Omental fat pad (tissue), 4 donors: ENCODE measurements around the gene TMEM239. TPM values are rescaled to one million over a fixed set of nuclear protein-coding genes. Genes with fewer than 3 reads are reported as not detected.

Experiments used
- ATAC-seq: fragments of 150-250 bp; one replicate; pipeline ENCODE4 v1.9.1; 2016; ENCODE audit warnings: mild to moderate bottlenecking, moderate library complexity; ENCODE audit not compliant: low FRiP score
- DNase-seq: peaks from one replicate; pipeline ENCODE4 v3.0.0-alpha.2; 2019; ENCODE audit warnings: low spot score
- total RNA-seq, 4 donors: library from RNA; depleted of rRNA; stranded (reverse); fragments of >200 nt; gene quantifications; one replicate each; pipeline ENCODE4 v1.1.0, GENCODE V29; 2016
- TF ChIP-seq, protein P1 (sequence below), 3 donors: fragments of 450-650 bp; IDR thresholded peaks; one replicate each; pipeline ENCODE4 v1.5.1; 2016 to 2017; ENCODE audit warnings: antibody characterized with exemption in 3 of 3, mild to moderate bottlenecking in 3 of 3, moderate library complexity in 2 of 3

TMEM239 gene
- total RNA-seq, 4 donors from 2014 or later, result not detected

DNA sequence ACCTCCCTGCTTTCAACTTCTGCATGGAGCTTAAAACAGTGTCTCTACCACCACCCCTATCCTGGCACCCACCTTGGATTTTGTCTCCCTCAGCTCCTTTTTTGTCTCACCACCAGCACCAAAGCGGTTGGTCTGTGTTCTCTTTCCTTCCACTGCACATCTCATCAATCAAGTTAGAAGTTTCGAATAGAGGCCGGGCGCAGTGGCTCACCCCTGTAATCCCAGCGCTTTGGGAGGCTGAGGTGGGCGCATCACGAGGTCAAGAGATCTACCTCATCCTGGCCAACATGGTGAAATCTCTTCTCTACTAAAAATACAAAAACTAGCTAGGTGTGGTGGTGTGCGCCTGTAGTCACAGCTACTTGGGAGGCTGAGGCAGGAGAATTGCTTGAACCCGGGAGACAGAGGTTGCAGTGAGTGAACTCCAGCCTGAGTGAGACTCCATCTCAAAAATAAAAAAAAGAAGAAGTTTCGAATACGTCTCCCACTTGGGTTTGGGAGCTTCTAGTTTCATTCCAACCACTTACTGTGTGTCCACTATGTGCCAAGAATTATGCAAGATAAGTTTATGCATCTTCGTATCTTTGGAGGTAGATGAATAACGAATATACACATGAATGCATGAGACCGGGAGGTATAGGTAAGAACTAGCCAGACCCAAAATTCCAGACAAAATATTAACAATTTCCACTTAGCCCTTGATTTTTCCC lies 18.4 kb downstream of the TMEM239 start:
- ATAC-seq (no peak), DNase-seq (no peak)
- TF ChIP-seq, protein P1, sequence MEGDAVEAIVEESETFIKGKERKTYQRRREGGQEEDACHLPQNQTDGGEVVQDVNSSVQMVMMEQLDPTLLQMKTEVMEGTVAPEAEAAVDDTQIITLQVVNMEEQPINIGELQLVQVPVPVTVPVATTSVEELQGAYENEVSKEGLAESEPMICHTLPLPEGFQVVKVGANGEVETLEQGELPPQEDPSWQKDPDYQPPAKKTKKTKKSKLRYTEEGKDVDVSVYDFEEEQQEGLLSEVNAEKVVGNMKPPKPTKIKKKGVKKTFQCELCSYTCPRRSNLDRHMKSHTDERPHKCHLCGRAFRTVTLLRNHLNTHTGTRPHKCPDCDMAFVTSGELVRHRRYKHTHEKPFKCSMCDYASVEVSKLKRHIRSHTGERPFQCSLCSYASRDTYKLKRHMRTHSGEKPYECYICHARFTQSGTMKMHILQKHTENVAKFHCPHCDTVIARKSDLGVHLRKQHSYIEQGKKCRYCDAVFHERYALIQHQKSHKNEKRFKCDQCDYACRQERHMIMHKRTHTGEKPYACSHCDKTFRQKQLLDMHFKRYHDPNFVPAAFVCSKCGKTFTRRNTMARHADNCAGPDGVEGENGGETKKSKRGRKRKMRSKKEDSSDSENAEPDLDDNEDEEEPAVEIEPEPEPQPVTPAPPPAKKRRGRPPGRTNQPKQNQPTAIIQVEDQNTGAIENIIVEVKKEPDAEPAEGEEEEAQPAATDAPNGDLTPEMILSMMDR (IDR thresholded peaks at IDR 0.05), result no peak

DNA sequence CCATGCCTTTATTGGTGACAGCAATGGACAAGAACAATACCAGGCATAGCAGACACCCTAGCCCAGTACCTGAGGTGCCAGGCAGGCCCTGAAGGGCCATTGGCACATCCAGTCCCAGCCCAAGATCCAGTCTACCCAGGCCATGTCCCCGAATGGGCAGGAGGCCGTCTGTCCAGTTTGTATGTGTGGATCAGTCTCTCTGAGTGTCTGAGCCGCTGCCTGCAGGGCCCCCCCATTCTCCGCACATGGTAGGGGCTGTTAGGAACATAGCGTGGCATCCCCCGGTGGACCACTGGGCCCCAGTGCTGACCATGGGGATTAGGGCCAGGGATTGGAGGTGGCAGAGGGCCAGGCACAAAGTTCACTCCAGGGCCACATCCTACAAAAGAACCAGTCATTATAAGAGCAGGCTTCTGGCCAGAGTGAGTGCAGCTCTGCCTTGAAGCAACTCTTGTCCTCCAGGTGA lies 19.2 kb downstream of the TMEM239 start:
- TF ChIP-seq, protein P1 (IDR thresholded peaks at IDR 0.05), result no peak
- ATAC-seq, result no peak
- no peak for DNase-seq

DNA sequence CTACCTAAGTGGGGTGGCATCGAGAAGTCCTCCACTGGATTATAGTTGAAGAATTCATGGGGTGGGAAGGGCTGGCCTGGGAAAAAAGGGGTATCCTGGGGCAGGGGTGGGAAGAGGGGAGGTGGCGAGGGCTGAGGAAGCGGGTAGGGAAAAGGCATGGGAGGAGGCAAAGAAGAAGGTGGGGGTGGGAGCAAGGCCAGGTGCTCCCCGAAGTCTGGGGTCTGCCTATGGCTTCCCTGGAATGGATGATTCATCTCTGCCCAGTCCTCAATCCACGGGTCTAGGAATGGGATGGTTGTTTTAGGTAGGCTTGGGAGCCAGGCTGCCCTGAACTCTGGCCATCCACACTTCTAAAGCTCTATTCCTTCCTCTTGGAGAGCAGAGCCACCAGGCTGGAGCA lies 19.9 kb downstream of the TMEM239 start:
- ATAC-seq, result no peak
- TF ChIP-seq, protein P1 (IDR thresholded peaks at IDR 0.05), result no peak
- DNase-seq, result no peak

DNA sequence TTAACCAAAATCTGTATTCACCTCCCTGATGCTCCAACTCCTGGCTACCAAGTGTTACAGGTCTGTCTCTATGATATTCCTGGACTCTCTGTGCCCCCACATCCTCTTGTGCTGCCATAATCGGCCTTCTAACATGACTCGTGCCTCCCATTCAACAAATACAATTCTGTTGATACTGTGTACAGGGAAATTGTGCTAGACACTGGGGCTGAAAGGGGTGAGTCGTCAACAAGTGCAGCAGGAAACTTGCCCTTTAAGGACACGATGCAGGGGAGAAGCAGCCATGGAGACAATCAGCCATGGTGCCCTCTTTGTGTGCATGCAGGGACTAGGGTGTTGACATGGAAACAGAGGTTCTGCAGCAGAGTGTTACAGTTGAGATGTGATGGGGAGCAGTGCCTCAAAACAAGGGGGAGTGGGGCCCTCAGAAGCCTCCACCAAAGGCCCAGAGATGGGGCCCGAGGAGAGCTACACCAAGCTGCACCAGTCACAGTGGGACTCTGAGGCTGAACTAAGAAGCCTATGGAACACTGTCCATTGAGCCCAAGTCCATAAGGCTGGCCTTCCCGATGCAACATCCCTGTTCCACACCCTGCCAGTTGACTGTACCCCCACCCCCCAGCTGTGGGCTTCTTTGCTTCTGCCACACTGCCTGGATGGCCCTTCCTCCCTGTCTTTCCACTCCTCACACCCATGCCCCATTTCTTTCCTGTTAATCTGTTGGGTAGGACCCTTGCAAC lies 21.2 kb downstream of the TMEM239 start:
- DNase-seq (no peak), ATAC-seq (no peak)
- TF ChIP-seq, protein P1 (IDR thresholded peaks at IDR 0.05), result no peak

DNA sequence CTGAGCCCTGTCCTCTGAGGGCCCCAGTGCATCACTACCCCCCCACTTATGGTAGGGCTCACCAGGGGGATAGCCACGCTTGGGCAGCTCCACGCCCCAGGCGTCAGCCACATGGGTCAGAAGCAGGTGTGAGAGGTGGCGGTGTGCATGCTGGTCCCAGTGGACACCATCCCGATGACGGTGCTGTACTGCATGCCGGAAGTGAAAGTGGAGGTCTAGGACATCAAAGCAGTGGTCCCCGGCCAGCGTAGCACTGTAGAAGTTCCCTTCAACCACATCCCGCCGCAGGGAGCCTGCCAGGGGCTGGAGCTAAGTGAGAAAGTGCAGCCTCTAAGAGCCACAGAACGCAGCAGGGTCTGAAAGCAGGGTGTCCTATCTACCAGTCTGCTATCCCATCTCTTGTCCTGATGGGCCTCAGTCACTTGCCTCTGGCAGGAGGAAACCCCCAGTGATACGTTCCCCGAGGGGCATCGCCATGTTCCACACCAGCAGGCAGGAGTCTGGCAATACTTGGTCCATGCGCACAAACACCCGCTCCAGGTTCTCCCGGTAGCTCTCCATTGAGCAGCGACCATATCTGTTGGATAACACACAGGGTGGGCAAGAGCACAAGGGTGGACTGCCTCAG lies 22.1 kb downstream of the TMEM239 start:
- TF ChIP-seq, protein P1 (IDR thresholded peaks at IDR 0.05), result no peak
- ATAC-seq, result no peak
- no peak for DNase-seq

DNA sequence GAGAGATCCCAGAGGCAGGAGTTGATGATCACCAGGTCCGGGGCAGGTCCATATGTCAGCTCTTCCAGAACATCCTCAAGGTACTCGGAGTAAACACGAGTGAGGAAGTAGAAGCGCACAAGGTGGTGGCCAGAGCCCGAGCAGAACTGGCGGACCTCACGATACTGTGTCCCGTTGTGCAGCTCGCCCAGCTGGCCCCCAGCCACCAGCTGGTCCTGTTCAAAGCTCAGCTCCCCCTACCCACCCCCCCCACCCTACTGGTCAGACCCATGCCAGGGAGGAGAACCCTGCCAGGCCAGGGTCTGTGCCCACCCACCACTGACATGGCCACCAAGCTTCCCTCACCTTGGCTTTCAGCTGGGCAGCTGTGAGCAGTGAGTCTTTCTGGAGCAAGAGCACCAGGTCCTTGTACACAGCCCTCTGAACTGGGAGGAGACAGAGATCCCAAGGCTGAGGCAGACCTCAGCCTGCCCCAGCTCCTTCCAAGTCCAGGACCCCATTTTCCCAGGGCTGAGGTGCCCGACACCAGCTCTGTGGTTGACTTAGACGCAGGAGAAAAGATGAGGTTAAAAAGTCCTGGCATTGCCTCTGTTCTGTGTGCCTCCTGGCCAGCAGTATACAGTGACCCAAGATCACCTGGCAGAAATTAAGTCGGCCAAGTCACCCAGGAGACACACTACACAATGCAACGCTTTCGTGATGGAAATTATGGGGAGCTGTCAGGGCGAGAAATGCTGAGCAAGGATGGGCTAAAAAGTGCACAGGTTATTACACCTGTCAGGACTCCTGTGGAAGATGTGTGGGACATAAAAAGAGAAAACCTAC lies 22.9 kb downstream of the TMEM239 start:
- TF ChIP-seq, protein P1 (IDR thresholded peaks at IDR 0.05), result no peak
- no peak for DNase-seq
- no peak for ATAC-seq
